HG02798 (cell line): Measurements from ENCODE around the gene OLIG2.

Source experiments
- ATAC-seq: cut with Tn5 transposase; IDR thresholded peaks from one replicate; pipeline ENCODE4 v1.9.1; 2021; ENCODE audit warnings: mild to moderate bottlenecking; ENCODE audit not compliant: unreplicated experiment, poor library complexity

Gene OLIG2

GRCh38 chr21:33025489-33026442 is at the start of gene OLIG2:
Gene OLIG2 (plus strand): TSS chr21:33025935. CDS start chr21:33026863, 928 bp downstream.
- ATAC-seq, result no peak

GRCh38 chr21:32976791-32977190 is 48.9 kb upstream of the OLIG2 start:
- ATAC-seq, result no peak

- no peak for ATAC-seq
Measured at GRCh38 chr21:32977216-32977615, 48.5 kb upstream of the OLIG2 start.

- ATAC-seq, result no peak
Measured at GRCh38 chr21:32978331-32979270, 47.1 kb upstream of the OLIG2 start.

GRCh38 chr21:32979598-32980268 is 46.0 kb upstream of the OLIG2 start:
- no peak for ATAC-seq

GRCh38 chr21:32981096-32981495 is 44.6 kb upstream of the OLIG2 start:
- ATAC-seq, result no peak

GRCh38 chr21:32990666-32991065 is 35.1 kb upstream of the OLIG2 start:
- no peak for ATAC-seq

GRCh38 chr21:32991361-32991760 is 34.4 kb upstream of the OLIG2 start:
- ATAC-seq, result no peak

- ATAC-seq, result no peak
Measured at GRCh38 chr21:32993894-32994293, 31.8 kb upstream of the OLIG2 start.

- no peak for ATAC-seq
Measured at GRCh38 chr21:32994305-32994704, 31.4 kb upstream of the OLIG2 start.

- no peak for ATAC-seq
Measured at GRCh38 chr21:33007747-33008146, 18.0 kb upstream of the OLIG2 start.

- no peak for ATAC-seq
Measured at GRCh38 chr21:33008333-33009051, 17.2 kb upstream of the OLIG2 start.

- no peak for ATAC-seq
Measured at GRCh38 chr21:33010931-33011330, 14.8 kb upstream of the OLIG2 start.

GRCh38 chr21:33011462-33011861 is 14.3 kb upstream of the OLIG2 start:
- no peak for ATAC-seq

GRCh38 chr21:33013626-33014025 is 12.1 kb upstream of the OLIG2 start:
- ATAC-seq, result no peak

GRCh38 chr21:33014331-33014730 is 11.4 kb upstream of the OLIG2 start:
- no peak for ATAC-seq

GRCh38 chr21:33015096-33015495 is 10.6 kb upstream of the OLIG2 start:
- ATAC-seq, result no peak

- no peak for ATAC-seq
Measured at GRCh38 chr21:33015756-33016155, 10.0 kb upstream of the OLIG2 start.

- ATAC-seq, result no peak
Measured at GRCh38 chr21:33018707-33019465, 6.8 kb upstream of the OLIG2 start.
